NCI-H187 treated with DMSO at 0.1 percent for 48 hours (cell line): Measurements from ENCODE around the gene MTARC1.

Source experiments
- DNase-seq: peaks from one replicate; lab custom pipeline; 2025; lab: John Stamatoyannopoulos, UW

MTARC1 gene

GRCh38 chr1:220770245-220770913 is 16.3 kb upstream of the MTARC1 start:
- no peak for DNase-seq

GRCh38 chr1:220772846-220773245 is 13.9 kb upstream of the MTARC1 start:
- DNase-seq = no peak

- DNase-seq = no peak
Observed at GRCh38 chr1:220775240-220775853, 11.4 kb upstream of the MTARC1 start.

GRCh38 chr1:220776254-220776653 is 10.5 kb upstream of the MTARC1 start:
- DNase-seq = no peak

- no peak for DNase-seq
Observed at GRCh38 chr1:220776720-220777326, 9.9 kb upstream of the MTARC1 start.

- no peak for DNase-seq
Observed at GRCh38 chr1:220783453-220783852, 3.3 kb upstream of the MTARC1 start.

GRCh38 chr1:220784751-220785150 is 2.0 kb upstream of the MTARC1 start:
- no peak for DNase-seq

- no peak for DNase-seq
Observed at GRCh38 chr1:220785166-220786056, 1.3 kb upstream of the MTARC1 start.

- DNase-seq = no peak
Observed at GRCh38 chr1:220786057-220786336, 716 bp upstream of the MTARC1 start.

- no peak for DNase-seq
Observed at GRCh38 chr1:220787069-220787619, 431 bp downstream of the MTARC1 start.

GRCh38 chr1:220788900-220789299 is 2.2 kb downstream of the MTARC1 start:
- no peak for DNase-seq

- no peak for DNase-seq
Observed at GRCh38 chr1:220789532-220790147, 2.9 kb downstream of the MTARC1 start.

GRCh38 chr1:220791285-220791684 is 4.6 kb downstream of the MTARC1 start:
- DNase-seq = no peak

- no peak for DNase-seq
Observed at GRCh38 chr1:220791956-220792355, 5.2 kb downstream of the MTARC1 start.

- DNase-seq = no peak
Observed at GRCh38 chr1:220796530-220796929, 9.8 kb downstream of the MTARC1 start.

- no peak for DNase-seq
Observed at GRCh38 chr1:220797044-220797443, 10.3 kb downstream of the MTARC1 start.

GRCh38 chr1:220797553-220797952 is 10.8 kb downstream of the MTARC1 start:
- DNase-seq = no peak

- no peak for DNase-seq
Observed at GRCh38 chr1:220798338-220798737, 11.6 kb downstream of the MTARC1 start.

- no peak for DNase-seq
Observed at GRCh38 chr1:220800262-220800661, 13.5 kb downstream of the MTARC1 start.

GRCh38 chr1:220803401-220804201 is 16.9 kb downstream of the MTARC1 start:
- no peak for DNase-seq

- no peak for DNase-seq
Observed at GRCh38 chr1:220804202-220804586, 17.5 kb downstream of the MTARC1 start.
